Testis (tissue), 3 donors: ENCODE data around the gene RAI1. TPM values are rescaled to one million over a fixed set of nuclear protein-coding genes. Genes with fewer than 3 reads are reported as not detected.

Experiments used
- DNase-seq: peaks from one replicate; pipeline ENCODE4 v3.0.0-alpha.2; 2019
- H3K27ac ChIP-seq, 2 donors: fragments of 200-600 bp; sonication (generic); one replicate each; pipeline ENCODE4 v1.5.1; 2019
- H3K27me3 ChIP-seq: fragments of 200-600 bp; sonication (generic); one replicate; pipeline ENCODE4 v1.5.1; 2019
- H3K36me3 ChIP-seq: fragments of 200-600 bp; sonication (generic); one replicate; pipeline ENCODE4 v1.5.1; 2017; ENCODE audit warnings: low read depth; ENCODE audit errors: missing control alignments
- H3K4me1 ChIP-seq: fragments of 200-600 bp; sonication (generic); one replicate; pipeline ENCODE4 v1.5.1; 2019
- H3K4me3 ChIP-seq, 2 donors: fragments of 200-600 bp; sonication (generic); one replicate each; pipeline ENCODE4 v1.5.1; 2017 to 2019
- H3K9me3 ChIP-seq: fragments of 200-600 bp; sonication (generic); one replicate; pipeline ENCODE4 v1.5.1; 2017
- CTCF ChIP-seq, 3 experiments: fragments of 450-650 bp in 2 of 3; fragments of 200-600 bp in 1 of 3; sonication (generic) in 1 of 3; IDR thresholded peaks; one replicate each; pipeline ENCODE4 v1.5.1; 2016 to 2019; ENCODE audit warnings: antibody characterized with exemption in 3 of 3, mild to moderate bottlenecking in 2 of 3, moderate library complexity in 1 of 3
- POLR2A ChIP-seq: fragments of 450-650 bp; IDR thresholded peaks from one replicate; pipeline ENCODE4 v1.6.1; 2017; ENCODE audit warnings: antibody characterized with exemption, mild to moderate bottlenecking, moderate library complexity
- WGBS, 2 donors: methylation state at CpG; one replicate each; pipeline ENCODE4 v1.1.5; 2018; 5-methylcytosine and 5-hydroxymethylcytosine counted together
- intact Hi-C: fragments of 100-400 bp; cut with DNase I; formaldehyde crosslinking; loops from one replicate; pipeline ENCODE4 v1.15.1; 2023; ENCODE audit warnings: low total_unique reads
- polyA plus RNA-seq: library from polyadenylated mRNA; stranded (reverse); fragments of 350-450 nt; fragmentation: Illumina TruSeq; extraction: RNeasy Lipid Tissue Mini Kit (QIAGEN cat#74804); gene quantifications from one replicate; pipeline ENCODE4 v1.2.3, GENCODE V29; 2014; ENCODE audit warnings: low read depth, low replicate concordance; ENCODE audit not compliant: insufficient read depth
- total RNA-seq, 2 donors: library from RNA; depleted of rRNA; stranded (reverse); fragments of >200 nt; gene quantifications; one replicate each; pipeline ENCODE4 v1.2.3, GENCODE V29; 2016

Gene RAI1
- total and polyA plus RNA-seq, 3 donors from 2014 or later: 17.5 to 44.5 (median 42.8) TPM

GRCh38 chr17:17724307-17725010, 43.2 kb downstream of the RAI1 start:
- H3K4me1 ChIP-seq: peaks cover 28% of the 10 kb centered on the region
- TF ChIP-seq POLR2A (no peak), CTCF (IDR thresholded peaks at IDR 0.05) (no peak)
- peak overlapping the region in 1 of 2 donors; percentile 50 for H3K27ac ChIP-seq
- peak overlapping the region; percentile 51 to 59 for H3K4me3 ChIP-seq
- 0 to 6% methylated on average over 9 to 46 of the region's 53 CpGs for WGBS, 2 donors
- H3K36me3 ChIP-seq: no peaks in the 10 kb centered on the region
- DNase-seq: no peak
- intact Hi-C loops: no loop called here
- H3K27me3 ChIP-seq: no peaks in the 10 kb centered on the region
- no peaks in the 10 kb centered on the region for H3K9me3 ChIP-seq

- peaks cover 28% of the 10 kb centered on the region for H3K4me1 ChIP-seq
- intact Hi-C loops: no loop called here
These were observed 43.9 kb downstream of the RAI1 start for GRCh38 chr17:17725011-17725751.

GRCh38 chr17:17725752-17726457, 44.6 kb downstream of the RAI1 start:
- TF ChIP-seq CTCF (IDR thresholded peaks at IDR 0.05) (no peak), POLR2A (no peak)
- no peak overlapping the region for H3K4me3 ChIP-seq

More at GRCh38 chr17:17725011-17725751, 43.9 kb downstream of the RAI1 start:
- no peak for DNase-seq
- 25 to 35% methylated on average over 10 to 35 of the region's 36 CpGs for WGBS, 2 donors
- Histone ChIP-seq H3K9me3 (no peaks in the 10 kb centered on the region), H3K36me3 (no peaks in the 10 kb centered on the region), H3K27ac (no peak overlapping the region), H3K4me3 (peak overlapping the region; percentile 51 to 59), H3K27me3 (no peaks in the 10 kb centered on the region)
- TF ChIP-seq CTCF (IDR thresholded peaks at IDR 0.05) (no peak), POLR2A (no peak)

GRCh38 chr17:17726458-17727060, 45.3 kb downstream of the RAI1 start:
- intact Hi-C loops: no loop called here
- H3K27me3 ChIP-seq: no peaks in the 10 kb centered on the region
- H3K36me3 ChIP-seq: no peaks in the 10 kb centered on the region
- no peak overlapping the region for H3K27ac ChIP-seq
- H3K4me3 ChIP-seq: no peak overlapping the region
- no peaks in the 10 kb centered on the region for H3K9me3 ChIP-seq
- no peak for DNase-seq
- 59 to 70% methylated on average over 6 of the region's 6 CpGs for WGBS, 2 donors
- no peak for TF ChIP-seq CTCF (IDR thresholded peaks at IDR 0.05)
- TF ChIP-seq POLR2A: no peak
- H3K4me1 ChIP-seq: peaks cover 35% of the 10 kb centered on the region

More at GRCh38 chr17:17725752-17726457, 44.6 kb downstream of the RAI1 start:
- Histone ChIP-seq H3K27me3 (no peaks in the 10 kb centered on the region), H3K36me3 (no peaks in the 10 kb centered on the region), H3K27ac (no peak overlapping the region), H3K4me1 (peaks cover 33% of the 10 kb centered on the region), H3K9me3 (no peaks in the 10 kb centered on the region)
- WGBS, 2 donors: 49% methylated on average over 7 of the region's 7 CpGs
- intact Hi-C loops: no loop called here
- no peak for DNase-seq
